ENCODE results near the gene PCNX1. TPM values are rescaled to one million over a fixed set of nuclear protein-coding genes. Genes with fewer than 3 reads are reported as not detected.

The PCNX1 gene
- total RNA-seq, 4 donors from 2014 or later, result 34.4 to 64.5 (median 42.0) TPM

DNA sequence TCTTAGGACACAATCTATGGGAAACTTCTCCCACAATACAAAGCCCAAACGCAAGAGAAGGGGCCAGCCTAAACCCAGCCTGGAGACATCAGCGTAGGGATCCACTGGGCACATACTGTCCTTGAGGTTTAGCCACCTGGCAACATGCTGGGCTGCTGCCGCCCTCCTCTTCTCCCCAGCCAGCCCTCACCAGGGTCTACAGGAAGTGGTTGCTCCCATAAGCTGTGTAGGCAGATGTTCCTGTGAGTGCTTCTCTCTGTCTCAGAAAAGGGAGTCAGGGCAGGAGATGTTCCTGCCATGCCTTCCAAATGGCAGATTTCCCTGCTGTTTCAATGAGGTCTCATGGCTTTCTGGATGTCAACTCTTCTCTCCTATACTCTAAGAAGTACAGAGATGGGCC, 241.4 kb downstream of the PCNX1 start:
- Histone ChIP-seq H3K9me3 (no peaks in the 10 kb centered on the region), H3K27ac (no peak overlapping the region), H3K4me1 (no peaks in the 10 kb centered on the region), H3K27me3 (no peaks in the 10 kb centered on the region), H3K36me3 (no peaks in the 10 kb centered on the region), H3K4me3 (no peak overlapping the region)
- ATAC-seq, result no peak
- DNase-seq, result no peak
- in situ Hi-C loops (cut with MboI; ENCODE audit: low sequenced_read_pairs in 4 of 4) (no loop called here), intact Hi-C loops (cut with DNase I; ENCODE audit: low total_unique reads) (no loop called here)
- TF ChIP-seq, protein P1, sequence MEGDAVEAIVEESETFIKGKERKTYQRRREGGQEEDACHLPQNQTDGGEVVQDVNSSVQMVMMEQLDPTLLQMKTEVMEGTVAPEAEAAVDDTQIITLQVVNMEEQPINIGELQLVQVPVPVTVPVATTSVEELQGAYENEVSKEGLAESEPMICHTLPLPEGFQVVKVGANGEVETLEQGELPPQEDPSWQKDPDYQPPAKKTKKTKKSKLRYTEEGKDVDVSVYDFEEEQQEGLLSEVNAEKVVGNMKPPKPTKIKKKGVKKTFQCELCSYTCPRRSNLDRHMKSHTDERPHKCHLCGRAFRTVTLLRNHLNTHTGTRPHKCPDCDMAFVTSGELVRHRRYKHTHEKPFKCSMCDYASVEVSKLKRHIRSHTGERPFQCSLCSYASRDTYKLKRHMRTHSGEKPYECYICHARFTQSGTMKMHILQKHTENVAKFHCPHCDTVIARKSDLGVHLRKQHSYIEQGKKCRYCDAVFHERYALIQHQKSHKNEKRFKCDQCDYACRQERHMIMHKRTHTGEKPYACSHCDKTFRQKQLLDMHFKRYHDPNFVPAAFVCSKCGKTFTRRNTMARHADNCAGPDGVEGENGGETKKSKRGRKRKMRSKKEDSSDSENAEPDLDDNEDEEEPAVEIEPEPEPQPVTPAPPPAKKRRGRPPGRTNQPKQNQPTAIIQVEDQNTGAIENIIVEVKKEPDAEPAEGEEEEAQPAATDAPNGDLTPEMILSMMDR (IDR thresholded peaks at IDR 0.05 in 4 of 5, conservative IDR thresholded peaks at IDR 0.05 in 1 of 5), result no peak
- no peak for TF ChIP-seq POLR2A (IDR thresholded peaks at IDR 0.05)

DNA sequence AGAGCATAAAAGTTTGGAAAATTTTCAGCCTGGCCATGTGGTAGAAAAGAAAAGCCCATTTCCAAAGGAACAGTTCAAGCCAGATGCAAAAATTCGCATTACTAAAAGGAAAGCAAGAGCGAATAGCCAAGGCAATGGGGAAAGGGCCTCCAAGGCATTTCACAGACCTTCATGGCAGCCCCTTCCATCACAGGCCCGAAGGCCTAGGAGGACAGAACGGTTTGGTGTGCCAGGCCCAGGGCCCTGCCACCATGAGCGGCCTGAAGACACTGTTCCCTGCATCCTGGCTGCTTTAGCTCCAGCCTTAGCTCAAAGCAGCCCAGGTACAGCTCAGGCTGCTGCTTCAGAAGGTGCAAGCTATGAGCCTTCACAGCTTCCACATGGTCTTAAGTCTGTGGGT, 243.5 kb downstream of the PCNX1 start:
- H3K27me3 ChIP-seq, result no peaks in the 10 kb centered on the region
- no peak for ATAC-seq
- no peaks in the 10 kb centered on the region for H3K4me1 ChIP-seq
- H3K36me3 ChIP-seq, result no peaks in the 10 kb centered on the region
- H3K27ac ChIP-seq, result no peak overlapping the region
- intact Hi-C loops (cut with DNase I; ENCODE audit: low total_unique reads) (no loop called here), in situ Hi-C loops (cut with MboI; ENCODE audit: low sequenced_read_pairs in 4 of 4) (no loop called here)
- no peaks in the 10 kb centered on the region for H3K9me3 ChIP-seq
- no peak overlapping the region for H3K4me3 ChIP-seq
- no peak for DNase-seq
- TF ChIP-seq POLR2A (IDR thresholded peaks at IDR 0.05), result no peak

DNA sequence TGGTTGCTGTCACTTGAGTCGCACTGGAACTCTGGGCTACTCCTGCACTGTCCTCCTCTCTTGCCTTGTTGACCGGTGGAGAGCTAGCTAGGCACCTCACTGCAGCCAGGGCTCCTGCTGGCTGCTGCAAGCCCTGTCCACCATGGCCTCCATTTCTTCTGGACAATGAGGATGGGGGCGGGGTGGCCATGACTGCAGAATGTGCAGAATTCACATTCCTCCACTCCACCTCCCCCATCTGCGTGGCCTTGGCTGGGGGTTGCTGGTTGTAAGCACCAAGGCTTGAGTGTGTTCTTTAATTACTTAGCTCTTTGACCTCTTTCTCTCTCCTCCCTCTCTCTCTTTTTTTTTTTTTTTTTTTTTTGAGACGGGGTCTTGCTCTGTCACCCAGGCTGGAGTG, 248.5 kb downstream of the PCNX1 start:
- intact Hi-C loops (cut with DNase I; ENCODE audit: low total_unique reads) (no loop called here), in situ Hi-C loops (cut with MboI; ENCODE audit: low sequenced_read_pairs in 4 of 4) (no loop called here)
- no peak for ATAC-seq
- no peak for DNase-seq
- TF ChIP-seq, protein P1 (IDR thresholded peaks at IDR 0.05 in 4 of 5, conservative IDR thresholded peaks at IDR 0.05 in 1 of 5), result no peak
- TF ChIP-seq POLR2A (IDR thresholded peaks at IDR 0.05), result no peak
- Histone ChIP-seq H3K9me3 (no peaks in the 10 kb centered on the region), H3K36me3 (no peaks in the 10 kb centered on the region), H3K4me3 (no peak overlapping the region), H3K4me1 (no peaks in the 10 kb centered on the region), H3K27me3 (no peaks in the 10 kb centered on the region), H3K27ac (no peak overlapping the region)

DNA sequence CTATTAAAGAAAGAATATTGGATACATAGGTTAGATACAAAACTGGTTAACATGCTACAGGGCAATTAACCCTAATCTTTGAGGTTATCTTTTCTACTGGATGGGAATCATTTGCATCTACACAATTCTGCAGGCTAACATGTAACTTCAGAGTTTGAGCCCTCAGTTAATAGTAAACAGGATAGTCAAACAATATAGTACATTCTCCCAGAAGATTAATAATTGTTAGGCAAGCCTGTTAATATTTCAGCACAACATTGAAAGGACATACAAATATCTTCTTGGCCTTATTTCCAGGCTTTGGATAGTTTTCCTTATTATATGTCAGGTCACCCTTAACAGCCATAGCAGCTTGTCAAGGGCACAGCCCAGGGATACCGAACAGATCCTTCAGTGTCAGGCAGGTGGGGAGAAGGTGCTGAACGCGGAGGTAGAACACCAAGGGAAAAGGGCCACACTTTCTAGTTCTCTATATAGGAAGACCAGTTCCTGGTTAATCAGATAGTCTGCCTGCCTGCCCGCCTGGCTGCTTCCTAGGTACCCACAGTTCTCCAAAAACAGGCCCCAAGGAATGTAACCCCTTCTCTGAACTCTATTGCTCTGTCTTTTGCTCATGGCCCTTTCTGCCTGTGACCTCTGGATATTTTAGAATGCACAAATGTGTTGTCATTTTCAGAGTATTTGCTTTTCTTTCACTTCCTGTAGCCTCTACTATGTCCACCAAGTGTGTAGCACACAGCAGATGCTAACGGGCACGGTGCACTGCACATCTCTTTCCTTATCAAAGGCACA, 256.0 kb downstream of the PCNX1 start:
- no peak for ATAC-seq
- intact Hi-C loops (cut with DNase I; ENCODE audit: low total_unique reads), result no loop called here

DNA sequence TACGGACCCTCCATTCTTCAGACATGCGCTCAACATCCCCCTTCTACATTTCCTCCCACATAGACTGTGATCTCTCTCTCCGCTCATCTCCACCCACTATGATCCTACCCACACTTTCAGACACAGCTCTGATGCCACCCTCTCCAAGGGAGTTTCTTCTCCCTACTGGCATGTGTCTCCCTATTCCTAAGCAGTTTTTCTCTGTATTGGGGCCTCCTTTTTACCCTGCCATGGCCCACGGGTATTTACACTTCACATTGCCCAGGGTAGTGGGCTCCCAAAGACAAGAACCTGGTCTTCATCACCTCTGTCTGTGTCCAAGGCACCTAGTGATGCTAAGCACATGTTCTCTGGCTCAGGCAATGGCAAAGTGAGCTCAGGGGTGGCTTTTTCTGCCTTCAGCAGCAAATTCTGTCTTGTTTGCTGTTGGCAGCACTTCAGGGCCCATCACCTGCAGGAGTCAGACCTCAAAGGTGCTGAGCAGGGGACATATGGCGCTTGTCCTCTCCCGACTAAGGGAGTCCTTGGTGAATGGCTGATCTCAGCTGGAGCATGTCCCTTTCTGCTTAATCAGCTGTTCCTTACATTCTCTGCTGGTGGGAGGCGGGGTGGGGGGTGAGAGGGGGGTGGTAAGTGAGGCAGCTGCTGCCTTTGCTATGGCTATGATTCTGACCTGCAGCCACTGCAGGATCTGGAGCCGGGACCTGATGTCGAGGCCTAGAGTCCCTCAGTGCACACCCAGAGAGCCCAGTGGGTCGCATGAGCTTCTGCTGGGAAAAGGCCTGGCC, 256.8 kb downstream of the PCNX1 start:
- Histone ChIP-seq H3K4me1 (no peaks in the 10 kb centered on the region), H3K27me3 (no peaks in the 10 kb centered on the region), H3K9me3 (no peaks in the 10 kb centered on the region), H3K27ac (no peak overlapping the region), H3K4me3 (no peak overlapping the region), H3K36me3 (no peaks in the 10 kb centered on the region)
- DNase-seq (no peak), ATAC-seq (no peak)
- TF ChIP-seq, protein P1 (IDR thresholded peaks at IDR 0.05 in 4 of 5, conservative IDR thresholded peaks at IDR 0.05 in 1 of 5), result no peak
- no peak for TF ChIP-seq POLR2A (IDR thresholded peaks at IDR 0.05)
- intact Hi-C loops (cut with DNase I; ENCODE audit: low total_unique reads) (no loop called here), in situ Hi-C loops (cut with MboI; ENCODE audit: low sequenced_read_pairs in 4 of 4) (no loop called here)

More for the DNA sequence above, 256.0 kb downstream of the PCNX1 start:
- H3K4me3 ChIP-seq, result no peak overlapping the region
- H3K27me3 ChIP-seq, result no peaks in the 10 kb centered on the region
- H3K27ac ChIP-seq, result no peak overlapping the region
- DNase-seq, result no peak
- in situ Hi-C loops (cut with MboI; ENCODE audit: low sequenced_read_pairs in 4 of 4), result no loop called here
- H3K9me3 ChIP-seq, result no peaks in the 10 kb centered on the region
- no peaks in the 10 kb centered on the region for H3K4me1 ChIP-seq
- TF ChIP-seq POLR2A (IDR thresholded peaks at IDR 0.05), result no peak
- TF ChIP-seq, protein P1 (IDR thresholded peaks at IDR 0.05 in 4 of 5, conservative IDR thresholded peaks at IDR 0.05 in 1 of 5), result no peak
- H3K36me3 ChIP-seq, result no peaks in the 10 kb centered on the region

Measured in gastrocnemius medialis (tissue), 4 donors.